ENCODE measurements around the gene LAPTM4A.

Gene LAPTM4A

DNA sequence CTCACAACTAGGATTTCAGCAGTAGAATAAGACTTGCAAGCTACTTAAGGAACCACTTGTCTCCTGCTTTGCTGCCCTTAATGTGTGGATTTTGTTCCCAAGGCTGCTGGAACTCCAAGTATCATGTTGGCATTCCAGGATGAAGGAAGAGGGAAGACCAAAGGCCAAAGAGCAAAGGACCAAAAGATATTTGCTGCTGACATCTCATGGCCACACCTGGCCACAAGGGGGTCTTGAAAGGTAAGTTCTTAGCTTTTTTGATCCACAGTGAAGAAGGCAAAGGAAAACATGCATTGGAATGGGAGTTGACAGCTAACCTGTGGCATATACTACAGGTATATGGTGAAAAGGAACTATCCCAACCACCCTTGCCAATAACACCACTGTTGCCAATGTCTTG is 35.1 kb downstream of the LAPTM4A start:
- POLR2A ChIA-PET (ENCODE audit: low non-redundant PET), result no interaction called here
- DNase-seq (ENCODE audit: low spot score), result no peak
- TF ChIP-seq, protein P1, sequence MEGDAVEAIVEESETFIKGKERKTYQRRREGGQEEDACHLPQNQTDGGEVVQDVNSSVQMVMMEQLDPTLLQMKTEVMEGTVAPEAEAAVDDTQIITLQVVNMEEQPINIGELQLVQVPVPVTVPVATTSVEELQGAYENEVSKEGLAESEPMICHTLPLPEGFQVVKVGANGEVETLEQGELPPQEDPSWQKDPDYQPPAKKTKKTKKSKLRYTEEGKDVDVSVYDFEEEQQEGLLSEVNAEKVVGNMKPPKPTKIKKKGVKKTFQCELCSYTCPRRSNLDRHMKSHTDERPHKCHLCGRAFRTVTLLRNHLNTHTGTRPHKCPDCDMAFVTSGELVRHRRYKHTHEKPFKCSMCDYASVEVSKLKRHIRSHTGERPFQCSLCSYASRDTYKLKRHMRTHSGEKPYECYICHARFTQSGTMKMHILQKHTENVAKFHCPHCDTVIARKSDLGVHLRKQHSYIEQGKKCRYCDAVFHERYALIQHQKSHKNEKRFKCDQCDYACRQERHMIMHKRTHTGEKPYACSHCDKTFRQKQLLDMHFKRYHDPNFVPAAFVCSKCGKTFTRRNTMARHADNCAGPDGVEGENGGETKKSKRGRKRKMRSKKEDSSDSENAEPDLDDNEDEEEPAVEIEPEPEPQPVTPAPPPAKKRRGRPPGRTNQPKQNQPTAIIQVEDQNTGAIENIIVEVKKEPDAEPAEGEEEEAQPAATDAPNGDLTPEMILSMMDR (conservative IDR thresholded peaks at IDR 0.05; ENCODE audit: low read depth), result no peak
- H3K27ac ChIP-seq, result no peak overlapping the region
- CTCF ChIA-PET, result interaction anchor here (0.7 to 2.0 kb wide), 5 partner anchors 21 to 82 kb away, joined by 3 to 9 read pairs (median 4); no protein-coding TSS in a partner anchor

DNA sequence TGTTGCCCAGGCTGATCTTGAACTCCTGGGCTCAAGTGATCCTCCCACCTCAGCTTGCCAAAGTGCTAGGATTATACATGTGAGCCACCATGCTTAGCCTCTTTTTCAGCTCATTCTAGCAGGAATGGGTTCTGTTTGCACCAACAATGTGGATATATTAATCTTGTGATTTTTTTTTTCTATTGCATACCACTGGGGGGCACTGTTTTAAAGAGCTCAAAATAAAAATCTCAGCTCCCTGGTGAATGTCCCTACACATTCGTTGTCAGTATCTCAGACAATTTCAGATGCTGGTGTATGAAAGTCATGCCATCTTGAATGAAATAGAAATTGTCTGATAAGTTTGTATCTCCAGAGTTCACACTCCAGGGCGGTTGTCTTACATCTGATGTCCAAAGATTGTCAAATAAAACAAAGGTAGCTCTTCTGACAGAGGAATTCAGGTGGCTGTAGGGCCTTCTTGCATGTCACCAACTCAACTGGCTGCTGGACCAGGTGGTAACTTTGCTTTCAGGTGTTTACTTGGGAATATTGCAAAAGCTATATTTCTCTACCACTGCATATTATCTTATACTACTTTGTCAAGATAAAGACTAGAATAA is 35.8 kb downstream of the LAPTM4A start:
- peak; percentile 25 for DNase-seq (ENCODE audit: low spot score)
- no peak overlapping the region for H3K27ac ChIP-seq
- TF ChIP-seq, protein P1 (conservative IDR thresholded peaks at IDR 0.05; ENCODE audit: low read depth), result no peak; the same call in none of the 2 replicates
- ChIA-PET CTCF (interaction anchor here (0.6 to 2.0 kb wide), 12 partner anchors 10 to 860 kb away, joined by 3 to 9 read pairs (median 4); no protein-coding TSS in a partner anchor), POLR2A (ENCODE audit: low non-redundant PET) (no interaction called here)

DNA sequence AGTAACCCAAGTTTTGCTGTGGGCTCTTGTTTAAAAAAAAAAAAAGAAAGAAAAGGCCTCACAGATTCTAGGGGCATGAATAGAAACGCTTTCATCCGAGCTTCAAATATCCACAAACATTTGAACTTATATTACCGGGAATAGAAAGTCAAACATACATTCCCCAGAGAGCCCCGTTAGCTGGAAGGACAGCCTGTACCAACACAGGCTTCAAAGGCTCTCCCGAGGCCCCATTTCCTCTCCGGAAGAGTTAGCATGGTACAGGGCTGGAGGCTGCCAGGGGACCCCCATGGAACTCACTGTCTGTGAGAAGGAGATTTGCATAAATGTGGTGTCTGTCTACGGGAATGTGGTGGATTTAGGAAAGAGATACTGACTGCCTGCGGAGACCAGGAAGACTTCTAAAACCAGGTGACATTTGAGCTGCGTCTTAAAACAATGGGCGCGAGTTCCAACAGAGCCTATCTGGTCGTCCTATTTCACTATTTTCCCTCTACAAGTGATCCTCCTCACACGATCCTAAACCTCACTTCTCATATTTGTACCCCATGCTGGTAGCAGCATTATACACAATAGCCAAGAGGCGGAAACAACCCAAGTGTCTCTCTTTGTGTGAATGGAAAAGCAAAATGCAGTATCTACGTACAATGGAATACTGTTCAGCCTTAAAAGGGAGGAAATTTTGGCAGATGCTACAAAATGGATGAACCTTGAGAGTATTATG is 38.1 kb downstream of the LAPTM4A start:
- ChIA-PET CTCF (interaction anchor here (0.6 to 1.1 kb wide), 3 partner anchors 58 to 322 kb away, joined by 4 read pairs; no protein-coding TSS in a partner anchor), POLR2A (ENCODE audit: low non-redundant PET) (no interaction called here)
- H3K27ac ChIP-seq, result peak overlapping the region; percentile 63
- TF ChIP-seq, protein P1 (conservative IDR thresholded peaks at IDR 0.05; ENCODE audit: low read depth), result no peak
- DNase-seq (ENCODE audit: low spot score), result no peak

DNA sequence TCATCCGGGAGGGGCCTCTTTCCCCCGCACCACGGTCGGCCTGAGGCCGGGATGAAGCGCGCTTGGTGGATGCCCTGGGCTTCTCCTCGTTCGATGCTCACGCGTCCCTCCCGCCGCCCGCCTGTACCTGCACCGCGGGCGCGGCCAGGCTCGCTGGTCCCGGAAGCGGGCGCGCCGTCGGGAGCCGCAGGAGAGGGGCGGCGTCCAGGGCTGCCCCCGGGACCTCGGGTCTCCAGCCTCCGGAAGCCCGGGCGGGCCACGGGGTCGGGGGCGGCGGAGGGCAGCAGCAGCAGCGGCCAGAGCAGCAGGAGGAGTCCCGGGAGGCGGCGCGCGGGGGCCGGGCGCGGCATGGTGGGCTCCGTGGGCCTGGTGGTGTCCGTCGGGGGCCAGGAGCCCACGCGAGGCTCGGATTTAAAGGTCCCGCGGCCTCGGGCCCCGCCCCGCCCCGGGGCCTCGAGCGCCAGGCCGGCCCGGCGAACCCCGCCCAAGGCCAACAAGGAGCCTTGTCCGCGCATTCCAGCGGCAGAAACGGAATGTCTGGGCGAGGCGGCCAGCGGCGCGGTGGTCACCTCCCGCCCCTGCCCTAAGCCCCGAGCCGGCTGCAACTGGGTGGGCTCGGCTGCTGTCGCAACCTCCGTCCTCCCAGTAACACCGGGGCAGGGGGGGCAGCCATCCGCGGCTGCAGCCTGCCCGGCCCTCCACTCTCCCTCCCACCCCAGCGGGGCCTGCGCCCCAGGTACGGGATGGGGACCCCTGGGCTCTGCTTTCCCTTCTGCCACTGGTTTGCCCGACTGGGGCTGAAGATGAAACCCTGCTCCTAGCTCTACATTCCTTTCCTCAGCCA is 38.9 kb downstream of the LAPTM4A start, which contains the start of gene MATN3:
Gene MATN3 (minus strand): TSS at position 387 of the 844 bp plus-strand sequence. CDS start 37 bp downstream, at position 350.
- DNase-seq (ENCODE audit: low spot score), result peak; percentile 52
- POLR2A ChIA-PET (ENCODE audit: low non-redundant PET), result no interaction called here
- TF ChIP-seq, protein P1 (conservative IDR thresholded peaks at IDR 0.05; ENCODE audit: low read depth), result no peak

DNA sequence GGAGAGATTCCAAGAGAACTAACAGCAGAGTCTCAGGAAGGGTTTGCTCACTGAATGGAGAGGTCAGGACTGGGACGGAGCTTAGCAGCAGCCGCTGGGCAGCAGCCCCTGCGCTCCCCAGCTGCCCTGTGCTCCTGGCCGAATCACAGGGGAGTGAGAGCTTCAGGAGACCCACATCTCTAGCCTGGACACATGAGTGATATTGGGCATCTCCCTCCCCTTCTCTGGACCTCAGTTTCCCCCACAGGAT is 39.5 kb downstream of the LAPTM4A start:
- no peak overlapping the region; the same call in 1 of the 2 replicates for H3K27ac ChIP-seq
- ChIA-PET POLR2A (ENCODE audit: low non-redundant PET) (no interaction called here), CTCF (interaction anchor here (1.1 kb wide), 1 partner anchor 56 kb away, joined by 4 read pairs; no protein-coding TSS in a partner anchor)
- no peak for DNase-seq (ENCODE audit: low spot score)
- TF ChIP-seq, protein P1 (conservative IDR thresholded peaks at IDR 0.05; ENCODE audit: low read depth), result no peak

More for the DNA sequence above, 38.9 kb downstream of the LAPTM4A start, which contains the start of gene MATN3:
- CTCF ChIA-PET, result interaction anchor here (0.6 to 1.1 kb wide), 3 partner anchors 57 to 323 kb away, joined by 4 read pairs; no protein-coding TSS in a partner anchor
- H3K27ac ChIP-seq, result peak within 1 kb of the TSS; percentile 63

Measured in RWPE1 (cell line).